ENCODE results near the gene TASP1.

DNA sequence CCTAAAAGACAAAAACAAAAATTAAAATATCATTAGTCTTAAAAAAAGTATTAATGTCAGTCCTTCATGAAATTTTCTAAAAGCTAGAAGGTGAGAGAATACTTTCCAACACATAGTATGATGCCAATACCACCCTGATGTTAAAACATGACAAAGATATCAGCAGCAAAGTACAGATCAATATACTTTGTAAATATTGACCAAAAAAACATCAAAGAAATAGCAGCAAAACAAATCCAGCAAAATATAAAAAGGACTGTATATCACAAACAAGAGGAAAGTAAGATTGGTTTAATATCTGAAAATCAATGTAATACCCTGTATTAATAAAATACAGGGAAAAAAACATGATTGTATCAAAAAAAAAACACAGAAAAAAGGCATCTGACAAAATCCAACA lies 51.4 kb downstream of the TASP1 start:
- TF ChIP-seq CTCF (IDR thresholded peaks at IDR 0.05; ENCODE audit: insufficient read depth, low read depth, low read length), result no peak
- no peak for TF ChIP-seq EZH2 (IDR thresholded peaks at IDR 0.05; ENCODE audit: insufficient read depth, low read length)
